NCI-H774 (cell line): ENCODE data around the gene GNE.
"Not testable (repeated sequence)": the region's sequence is repeated elsewhere in the genome, so short reads cannot be mapped to it uniquely, and the experiment has no call there.

ENCODE experiments used
- DNase-seq: peaks from one replicate; lab custom pipeline; 2025; lab: John Stamatoyannopoulos, UW

Gene GNE

GRCh38 chr9:36207546-36208012 lies 50.7 kb downstream of the GNE start:
- DNase-seq = no peak

- DNase-seq = no peak
These were observed 51.2 kb downstream of the GNE start for GRCh38 chr9:36207016-36207415.

- no peak for DNase-seq
These were observed 53.2 kb downstream of the GNE start for GRCh38 chr9:36204906-36205547.

DNA sequence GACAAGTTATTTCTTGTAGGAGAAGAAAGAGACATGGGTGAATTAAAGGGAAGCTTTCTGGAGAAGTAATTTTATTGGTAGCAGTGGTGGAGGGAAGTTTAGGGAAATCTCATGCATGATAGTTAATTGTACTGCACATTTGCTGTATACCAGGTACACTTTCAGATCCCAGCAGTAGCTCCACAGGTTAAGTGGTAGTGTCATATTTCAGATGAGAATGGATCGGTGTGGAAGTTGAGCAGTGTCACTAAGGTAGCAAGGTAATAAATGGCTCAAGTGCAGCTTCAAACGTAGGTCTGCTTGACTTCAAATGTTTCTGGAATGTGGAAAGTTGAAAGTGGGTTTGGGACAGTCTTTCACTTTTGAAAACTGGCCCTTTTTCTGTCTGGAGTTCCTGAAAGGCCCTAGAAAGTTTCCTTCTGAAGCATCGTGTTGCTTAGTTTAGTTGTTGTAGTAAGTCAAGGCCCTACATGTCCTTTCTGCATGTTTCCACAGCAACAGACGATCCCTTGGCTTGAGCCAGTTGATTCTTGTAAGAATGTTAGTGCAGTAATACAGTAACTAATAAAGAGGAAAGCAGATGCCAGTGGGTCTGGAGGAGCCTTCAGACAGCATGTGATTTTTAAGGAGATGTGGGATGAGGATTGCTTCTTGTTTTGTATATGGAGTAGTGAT lies 63.8 kb downstream of the GNE start:
- DNase-seq = no peak

GRCh38 chr9:36193023-36193422 lies 65.2 kb downstream of the GNE start:
- DNase-seq = no peak

DNA sequence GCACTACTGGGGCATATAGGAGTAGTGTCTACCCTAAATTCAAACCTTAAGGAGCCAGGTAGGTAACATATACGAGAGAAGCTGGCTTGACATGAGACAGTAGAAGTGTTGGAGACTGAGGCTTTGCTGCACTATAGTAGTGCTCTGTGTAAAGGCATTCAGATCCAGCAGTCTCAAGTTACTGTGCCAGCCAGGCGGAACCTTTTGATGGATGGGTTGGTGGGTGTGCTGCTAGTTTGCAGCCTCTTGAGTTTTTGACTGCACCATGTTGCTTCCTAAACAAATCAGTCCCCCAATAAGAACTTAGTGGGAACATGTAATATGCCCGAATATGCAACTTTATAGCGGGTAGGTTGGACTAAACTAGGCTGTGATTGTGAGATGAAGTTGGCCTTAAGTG lies 66.1 kb downstream of the GNE start:
- no peak for DNase-seq

GRCh38 chr9:36191686-36192085 lies 66.6 kb downstream of the GNE start:
- DNase-seq = no peak

- no peak for DNase-seq
These were observed 67.0 kb downstream of the GNE start for GRCh38 chr9:36191290-36191645.

DNA sequence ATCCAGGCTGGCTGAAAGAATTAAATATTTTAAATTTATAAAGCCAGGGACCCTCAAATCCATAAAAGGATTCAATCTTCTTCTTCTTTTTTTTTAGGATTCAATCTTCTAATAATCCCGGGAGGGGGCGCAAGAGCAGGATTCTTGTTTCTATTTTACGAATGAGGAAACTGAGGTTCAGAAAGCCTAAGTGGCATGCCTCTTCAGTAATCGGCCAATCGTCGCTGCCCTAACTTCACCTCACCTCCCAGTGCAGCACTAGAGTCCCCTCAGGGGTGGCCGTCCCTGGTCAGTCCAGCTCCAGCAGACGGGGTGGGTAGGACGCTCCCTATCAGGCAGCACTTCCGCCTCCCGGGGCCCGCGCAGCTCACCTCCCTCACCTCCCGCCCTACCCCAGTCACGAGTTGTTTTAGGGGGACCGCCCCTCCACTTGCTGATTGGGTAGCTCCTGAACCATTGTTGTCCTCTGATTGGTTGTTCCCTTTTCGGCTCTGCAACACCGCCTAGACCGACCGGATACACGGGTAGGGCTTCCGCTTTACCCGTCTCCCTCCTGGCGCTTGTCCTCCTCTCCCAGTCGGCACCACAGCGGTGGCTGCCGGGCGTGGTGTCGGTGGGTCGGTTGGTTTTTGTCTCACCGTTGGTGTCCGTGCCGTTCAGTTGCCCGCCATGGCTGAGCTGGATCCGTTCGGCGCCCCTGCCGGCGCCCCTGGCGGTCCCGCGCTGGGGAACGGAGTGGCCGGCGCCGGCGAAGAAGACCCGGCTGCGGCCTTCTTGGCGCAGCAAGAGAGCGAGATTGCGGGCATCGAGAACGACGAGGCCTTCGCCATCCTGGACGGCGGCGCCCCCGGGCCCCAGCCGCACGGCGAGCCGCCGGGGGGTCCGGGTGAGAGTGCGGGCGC lies 67.6 kb downstream of the GNE start, which contains the start of gene CLTA:
TSS of gene CLTA (plus strand) at position 534 of the 902 bp plus-strand sequence. CDS start at position 670, 136 bp downstream.
- DNase-seq = peak; percentile 96

- no peak for DNase-seq
These were observed 68.3 kb downstream of the GNE start for GRCh38 chr9:36189976-36190375.

DNA sequence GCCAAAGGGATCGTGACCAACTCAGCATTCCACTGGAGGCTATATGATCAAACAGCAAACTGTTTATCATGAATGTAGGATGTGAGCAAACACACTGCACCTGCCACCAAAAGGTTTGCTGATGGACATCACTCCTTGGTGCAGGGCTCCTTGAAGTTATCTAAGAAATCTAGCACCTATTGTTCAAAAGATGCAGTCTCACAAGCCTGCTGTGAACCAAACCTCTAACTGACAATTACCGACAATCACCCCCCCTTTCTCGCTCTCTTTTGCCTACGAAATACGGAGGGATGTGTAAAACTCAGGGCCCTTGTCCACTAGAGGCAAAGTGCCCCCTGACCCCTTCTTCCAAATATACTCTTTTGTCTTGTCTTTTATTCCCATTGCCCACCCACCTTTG lies 70.0 kb downstream of the GNE start:
- no peak for DNase-seq

- DNase-seq = no peak
These were observed 70.8 kb downstream of the GNE start for GRCh38 chr9:36187414-36187813.

- DNase-seq = not testable (repeated sequence)
These were observed 78.0 kb downstream of the GNE start for GRCh38 chr9:36180243-36180642.

DNA sequence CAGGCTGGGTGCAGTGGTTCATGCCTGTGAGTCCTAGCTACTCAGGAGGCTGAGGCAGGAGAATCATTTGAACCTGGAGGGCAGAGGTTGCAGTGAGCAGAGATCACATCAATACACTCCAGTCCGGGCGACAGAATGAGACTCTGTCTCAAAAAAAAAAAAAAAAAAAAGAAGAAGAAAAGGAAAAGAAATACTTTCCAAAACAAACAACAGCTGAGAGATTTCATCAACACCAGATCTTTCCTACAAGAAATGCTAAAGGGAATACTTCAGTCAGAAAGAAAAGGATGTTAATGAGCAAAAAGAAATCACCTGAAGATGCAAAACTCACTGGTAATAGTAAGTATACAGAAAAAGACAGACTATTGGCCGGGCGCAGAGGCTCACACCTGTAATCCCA lies 80.7 kb downstream of the GNE start:
- DNase-seq = no peak

DNA sequence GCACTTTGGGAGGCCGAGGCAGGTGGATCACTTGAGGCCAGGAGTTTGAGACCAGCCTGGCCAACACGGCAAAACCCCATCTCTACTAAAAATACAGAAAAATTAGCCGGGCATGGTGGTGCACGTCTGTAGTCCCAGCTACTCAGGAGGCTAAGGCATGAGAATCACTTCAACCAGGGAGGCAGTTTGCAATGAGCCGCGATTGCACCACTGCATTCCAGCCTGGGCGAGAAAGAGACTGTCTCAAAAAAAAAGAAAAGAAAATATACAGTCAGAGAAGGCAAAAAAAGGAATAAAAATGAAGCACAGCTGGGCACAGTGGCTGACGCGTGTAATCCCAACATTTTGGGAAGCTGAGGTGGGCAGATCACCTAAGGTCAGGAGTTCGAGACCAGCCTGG lies 81.8 kb downstream of the GNE start:
- DNase-seq = not testable (repeated sequence)

DNA sequence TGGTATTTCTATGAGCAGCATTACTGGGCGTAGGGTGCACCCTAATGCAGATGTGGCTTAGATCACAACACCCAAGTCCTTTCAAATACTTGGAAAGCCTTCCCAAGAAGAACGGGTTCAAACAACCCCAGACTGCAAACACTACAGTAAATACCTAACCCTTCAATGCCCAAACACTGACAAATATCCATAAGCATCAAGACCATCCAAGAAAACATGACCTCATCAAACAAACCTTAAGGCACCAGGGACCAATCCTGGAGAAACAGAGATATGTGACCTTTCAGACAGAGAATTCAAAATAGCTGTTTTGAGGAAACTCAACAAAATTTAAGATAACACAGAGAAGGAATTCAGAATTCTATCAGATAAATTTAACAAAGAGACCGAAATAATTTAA lies 83.0 kb downstream of the GNE start:
- DNase-seq = not testable (repeated sequence)

DNA sequence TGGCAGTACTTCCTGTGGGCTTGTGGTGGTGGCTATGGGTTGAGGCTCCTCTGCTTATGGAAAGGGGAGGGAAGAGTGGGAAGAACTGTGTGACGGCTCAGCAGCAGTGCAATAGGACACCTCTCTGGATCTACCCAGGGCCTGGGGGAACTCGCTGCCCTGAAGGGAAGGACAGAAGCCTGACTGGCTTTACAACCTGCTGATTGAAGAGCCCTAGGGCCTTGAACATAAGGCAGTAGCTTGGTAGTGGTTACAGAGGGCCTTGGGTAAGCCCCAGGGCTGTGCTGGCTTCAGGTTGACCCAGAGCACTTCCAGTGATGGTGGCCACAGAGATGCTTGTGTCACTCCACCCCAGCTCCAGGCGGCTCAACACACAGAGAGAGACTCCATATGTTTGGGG lies 83.5 kb downstream of the GNE start:
- no peak for DNase-seq

DNA sequence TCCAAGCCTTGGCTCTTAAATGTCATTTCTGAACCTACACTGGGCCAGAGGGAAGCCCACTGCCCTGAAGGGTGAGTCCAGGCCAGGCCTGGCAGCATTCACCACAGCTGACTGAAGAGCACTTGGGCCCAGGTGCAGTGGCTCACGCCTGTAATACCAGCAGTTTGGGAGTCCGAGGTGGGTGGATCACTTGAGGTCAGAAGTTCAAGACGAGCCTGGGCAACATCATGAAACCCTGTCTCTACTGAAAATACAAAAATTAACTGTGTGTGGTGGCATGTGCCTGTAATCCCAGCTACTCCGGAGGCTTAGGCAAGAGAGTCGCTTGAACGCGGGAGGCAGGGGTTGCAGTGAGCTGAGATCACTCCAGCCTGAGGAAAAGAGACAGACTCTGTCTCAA lies 84.0 kb downstream of the GNE start:
- no peak for DNase-seq

- DNase-seq = no peak
These were observed 84.4 kb downstream of the GNE start for GRCh38 chr9:36173861-36174260.

DNA sequence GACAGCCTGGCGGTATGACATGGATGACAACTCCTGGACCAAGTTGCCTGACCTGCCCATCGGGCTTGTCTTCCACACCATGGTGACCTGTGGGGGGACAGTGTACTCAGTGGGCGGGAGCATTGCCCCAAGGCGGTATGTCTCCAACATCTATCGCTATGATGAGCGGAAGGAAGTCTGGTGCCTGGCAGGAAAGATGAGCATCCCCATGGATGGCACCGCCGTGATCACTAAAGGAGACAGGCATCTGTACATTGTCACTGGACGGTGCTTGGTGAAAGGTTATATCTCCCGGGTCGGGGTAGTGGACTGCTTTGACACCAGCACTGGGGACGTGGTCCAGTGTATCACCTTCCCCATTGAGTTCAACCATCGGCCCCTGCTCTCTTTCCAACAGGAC lies 87.7 kb downstream of the GNE start:
- DNase-seq = no peak

- DNase-seq = no peak
These were observed 88.5 kb downstream of the GNE start for GRCh38 chr9:36169708-36170107.

GRCh38 chr9:36169166-36169565 lies 89.1 kb downstream of the GNE start, which contains the start of gene CCIN:
Gene CCIN (plus strand): TSS chr9:36169388. CDS start chr9:36169503, 115 bp downstream.
- DNase-seq = no peak
